Cardiac muscle cell (in vitro differentiated cells and primary cell): Measurements from ENCODE around the gene ALG12. TPM values are rescaled to one million over a fixed set of nuclear protein-coding genes. Genes with fewer than 3 reads are reported as not detected.

Source experiments
- DNase-seq, 2 donors: peaks; one replicate each; pipeline versions ENCODE4 v3.0.0 to v3.0.0-alpha.2; 2010 to 2017; ENCODE audit warnings: low read depth in 1 of 2, low spot score in 1 of 2
- H3K27ac ChIP-seq: fragments of 200-600 bp; sonication (generic); 2 replicates; pipeline ENCODE4 v1.5.1; 2016
- H3K27me3 ChIP-seq: fragments of 200-600 bp; sonication (generic); 2 replicates; pipeline ENCODE4 v1.6.0; 2016; ENCODE audit warnings: control low read depth
- H3K36me3 ChIP-seq: fragments of 200-600 bp; sonication (generic); 2 replicates; pipeline ENCODE4 v1.5.1; 2016; ENCODE audit warnings: control low read depth
- H3K4me1 ChIP-seq: fragments of 200-600 bp; sonication (generic); 2 replicates; pipeline ENCODE4 v1.8.1; 2017; ENCODE audit warnings: low read depth, mild to moderate bottlenecking, mixed run types
- H3K4me3 ChIP-seq: fragments of 200-600 bp; sonication (generic); 2 replicates; pipeline ENCODE4 v1.5.1; 2016; ENCODE audit warnings: mild to moderate bottlenecking
- H3K9me3 ChIP-seq: fragments of 200-600 bp; sonication (generic); 2 replicates; pipeline ENCODE4 v1.5.1; 2017; ENCODE audit warnings: low read depth, mild to moderate bottlenecking, control low read depth
- polyA plus RNA-seq: library from polyadenylated mRNA; unstranded; fragments of >200 nt; fragmentation: Nextera tagmentation; extraction: Ambion mirVana; gene quantifications from 2 replicates; pipeline ENCODE4 v1.2.1, GENCODE V29; 2016
- total RNA-seq: library from RNA; depleted of rRNA; stranded (reverse); fragments of >200 nt; gene quantifications from 2 replicates; pipeline ENCODE4 v1.2.3, GENCODE V29; 2016
- TF ChIP-seq, protein P1 (sequence below): IDR thresholded peaks from 2 replicates; pipeline ENCODE4 v1.5.1; 2012; ENCODE audit warnings: low read depth, mild to moderate bottlenecking, low read length

Gene ALG12
- total and polyA plus RNA-seq, 2 experiments from 2014 or later = 10.5 to 38.0 TPM

DNA sequence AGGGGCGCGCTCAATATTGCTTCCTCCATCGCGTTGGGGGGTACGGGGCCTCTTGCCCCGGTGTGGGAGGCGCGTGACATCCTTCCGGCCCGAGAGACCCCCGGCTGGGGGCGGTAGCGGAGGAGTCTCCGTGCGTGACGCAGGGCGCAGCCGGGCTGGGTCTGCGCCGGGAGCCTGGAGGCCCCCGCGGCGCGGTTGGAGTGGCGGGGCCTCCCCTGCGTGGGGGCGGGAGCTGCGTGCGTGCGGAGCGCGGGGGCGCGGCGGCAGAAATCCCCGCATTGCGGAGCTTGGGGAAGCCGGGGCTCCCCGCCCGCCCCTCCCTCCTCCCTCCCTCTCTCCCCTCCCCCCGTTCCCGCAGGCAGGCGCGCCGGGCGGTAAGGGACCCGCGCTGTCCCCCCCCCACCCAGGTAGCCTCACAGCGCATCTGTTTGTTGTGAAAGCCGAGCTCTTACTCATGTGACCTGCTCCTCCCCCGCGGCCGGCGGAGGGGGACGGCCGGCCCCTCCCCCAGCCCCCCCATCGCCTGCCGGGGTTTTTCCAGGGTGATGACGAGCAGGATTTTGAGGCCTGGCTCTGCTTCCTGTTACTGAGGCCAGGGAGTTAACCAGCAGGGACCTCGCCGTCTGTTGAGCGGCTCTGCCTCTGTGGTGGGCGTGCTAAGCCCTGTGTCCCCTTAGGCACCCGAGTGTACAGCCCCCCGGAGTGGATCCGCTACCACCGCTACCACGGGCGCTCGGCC is 43.9 kb upstream of the ALG12 start:
- peak; percentile 82 to 96 for DNase-seq
- Histone ChIP-seq H3K9me3 (no peaks in the 10 kb centered on the region), H3K4me1 (peaks cover 28% of the 10 kb centered on the region), H3K27me3 (no peaks in the 10 kb centered on the region), H3K36me3 (peaks cover 11% of the 10 kb centered on the region), H3K27ac (peak overlapping the region; percentile 99), H3K4me3 (peak overlapping the region; percentile 93)
- TF ChIP-seq, protein P1, sequence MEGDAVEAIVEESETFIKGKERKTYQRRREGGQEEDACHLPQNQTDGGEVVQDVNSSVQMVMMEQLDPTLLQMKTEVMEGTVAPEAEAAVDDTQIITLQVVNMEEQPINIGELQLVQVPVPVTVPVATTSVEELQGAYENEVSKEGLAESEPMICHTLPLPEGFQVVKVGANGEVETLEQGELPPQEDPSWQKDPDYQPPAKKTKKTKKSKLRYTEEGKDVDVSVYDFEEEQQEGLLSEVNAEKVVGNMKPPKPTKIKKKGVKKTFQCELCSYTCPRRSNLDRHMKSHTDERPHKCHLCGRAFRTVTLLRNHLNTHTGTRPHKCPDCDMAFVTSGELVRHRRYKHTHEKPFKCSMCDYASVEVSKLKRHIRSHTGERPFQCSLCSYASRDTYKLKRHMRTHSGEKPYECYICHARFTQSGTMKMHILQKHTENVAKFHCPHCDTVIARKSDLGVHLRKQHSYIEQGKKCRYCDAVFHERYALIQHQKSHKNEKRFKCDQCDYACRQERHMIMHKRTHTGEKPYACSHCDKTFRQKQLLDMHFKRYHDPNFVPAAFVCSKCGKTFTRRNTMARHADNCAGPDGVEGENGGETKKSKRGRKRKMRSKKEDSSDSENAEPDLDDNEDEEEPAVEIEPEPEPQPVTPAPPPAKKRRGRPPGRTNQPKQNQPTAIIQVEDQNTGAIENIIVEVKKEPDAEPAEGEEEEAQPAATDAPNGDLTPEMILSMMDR = no peak

DNA sequence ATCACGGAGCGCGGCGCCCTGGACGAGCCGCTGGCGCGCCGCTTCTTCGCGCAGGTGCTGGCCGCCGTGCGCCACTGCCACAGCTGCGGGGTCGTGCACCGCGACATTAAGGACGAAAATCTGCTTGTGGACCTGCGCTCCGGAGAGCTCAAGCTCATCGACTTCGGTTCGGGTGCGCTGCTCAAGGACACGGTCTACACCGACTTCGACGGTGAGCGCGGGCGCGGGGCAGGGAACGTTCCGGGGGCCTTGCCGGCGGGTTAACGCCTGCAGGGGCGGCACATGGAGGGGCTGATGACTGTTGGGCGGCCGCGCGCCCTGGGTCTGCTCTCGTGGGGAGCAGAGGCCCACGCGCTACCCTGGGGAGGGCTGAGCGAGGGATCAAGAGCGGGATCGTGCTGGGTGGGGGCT is 43.4 kb upstream of the ALG12 start:
- H3K4me1 ChIP-seq = peaks cover 22% of the 10 kb centered on the region
- no peaks in the 10 kb centered on the region for H3K27me3 ChIP-seq
- no peaks in the 10 kb centered on the region for H3K9me3 ChIP-seq
- H3K36me3 ChIP-seq = peaks cover 11% of the 10 kb centered on the region
- peak overlapping the region; percentile 93 for H3K4me3 ChIP-seq
- DNase-seq = peak in 1 of 2 donors; percentile 33
- H3K27ac ChIP-seq = peak overlapping the region; percentile 99
- TF ChIP-seq, protein P1 = no peak

DNA sequence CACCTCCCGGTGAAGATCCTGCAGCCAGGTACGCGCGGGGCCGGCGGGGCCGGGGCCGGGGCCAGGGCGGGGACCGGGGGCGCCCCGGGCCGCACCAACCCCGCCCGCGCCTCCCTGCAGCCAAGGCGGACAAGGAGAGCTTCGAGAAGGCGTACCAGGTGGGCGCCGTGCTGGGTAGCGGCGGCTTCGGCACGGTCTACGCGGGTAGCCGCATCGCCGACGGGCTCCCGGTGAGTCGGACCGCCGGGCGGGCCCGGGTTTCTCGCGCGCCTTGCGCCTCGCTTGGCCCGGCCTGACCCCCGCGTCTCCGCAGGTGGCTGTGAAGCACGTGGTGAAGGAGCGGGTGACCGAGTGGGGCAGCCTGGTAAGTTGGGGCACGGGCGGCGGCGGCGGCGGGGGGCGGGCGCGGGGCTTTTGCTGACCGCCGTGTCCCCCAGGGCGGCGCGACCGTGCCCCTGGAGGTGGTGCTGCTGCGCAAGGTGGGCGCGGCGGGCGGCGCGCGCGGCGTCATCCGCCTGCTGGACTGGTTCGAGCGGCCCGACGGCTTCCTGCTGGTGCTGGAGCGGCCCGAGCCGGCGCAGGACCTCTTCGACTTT is 42.9 kb upstream of the ALG12 start:
- Histone ChIP-seq H3K27ac (peak overlapping the region; percentile 99), H3K36me3 (peaks cover 11% of the 10 kb centered on the region), H3K4me1 (peaks cover 17% of the 10 kb centered on the region), H3K4me3 (peak overlapping the region; percentile 93), H3K27me3 (no peaks in the 10 kb centered on the region), H3K9me3 (no peaks in the 10 kb centered on the region)
- DNase-seq = peak; percentile 57 to 62
- TF ChIP-seq, protein P1 = no peak

DNA sequence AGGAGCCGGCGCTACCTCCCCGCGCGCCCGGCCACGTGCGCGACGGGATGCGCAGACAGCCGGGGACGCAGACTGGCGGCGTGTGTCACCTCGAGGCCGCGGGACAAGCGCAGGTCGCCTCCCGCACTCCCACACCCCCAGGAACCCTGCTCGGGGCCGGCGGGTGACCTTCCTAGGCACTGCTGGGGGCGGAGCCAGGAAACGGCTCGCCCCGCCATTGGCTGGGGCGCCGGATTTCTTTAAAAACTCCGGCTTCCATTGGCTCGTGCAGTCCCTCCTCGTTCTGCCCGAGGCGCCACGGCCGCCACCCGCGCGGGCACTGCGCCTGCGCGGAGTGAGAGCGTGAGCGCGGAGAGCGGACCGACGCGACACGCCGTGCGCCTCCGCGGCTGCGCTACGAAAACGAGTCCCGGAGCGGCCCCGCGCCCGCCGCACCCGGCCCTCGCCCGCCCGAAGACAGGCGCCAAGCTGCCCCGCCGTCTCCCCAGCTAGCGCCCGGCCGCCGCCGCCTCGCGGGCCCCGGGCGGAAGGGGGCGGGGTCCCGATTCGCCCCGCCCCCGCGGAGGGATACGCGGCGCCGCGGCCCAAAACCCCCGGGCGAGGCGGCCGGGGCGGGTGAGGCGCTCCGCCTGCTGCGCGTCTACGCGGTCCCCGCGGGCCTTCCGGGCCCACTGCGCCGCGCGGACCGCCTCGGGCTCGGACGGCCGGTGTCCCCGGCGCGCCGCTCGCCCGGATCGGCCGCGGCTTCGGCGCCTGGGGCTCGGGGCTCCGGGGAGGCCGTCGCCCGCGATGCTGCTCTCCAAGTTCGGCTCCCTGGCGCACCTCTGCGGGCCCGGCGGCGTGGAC is 42.1 kb upstream of the ALG12 start, which contains the start of gene PIM3:
Gene PIM3 (plus strand): TSS at position 614 of the 846 bp plus-strand sequence. CDS start 176 bp downstream, at position 790.
- Histone ChIP-seq H3K36me3 (peaks cover 11% of the 10 kb centered on the region), H3K27ac (peak within 1 kb of the TSS; percentile 99), H3K27me3 (no peaks in the 10 kb centered on the region), H3K9me3 (no peaks in the 10 kb centered on the region), H3K4me3 (peak within 1 kb of the TSS; percentile 93), H3K4me1 (peaks cover 10% of the 10 kb centered on the region)
- TF ChIP-seq, protein P1 = no peak
- peak; percentile 97 to 98 for DNase-seq

DNA sequence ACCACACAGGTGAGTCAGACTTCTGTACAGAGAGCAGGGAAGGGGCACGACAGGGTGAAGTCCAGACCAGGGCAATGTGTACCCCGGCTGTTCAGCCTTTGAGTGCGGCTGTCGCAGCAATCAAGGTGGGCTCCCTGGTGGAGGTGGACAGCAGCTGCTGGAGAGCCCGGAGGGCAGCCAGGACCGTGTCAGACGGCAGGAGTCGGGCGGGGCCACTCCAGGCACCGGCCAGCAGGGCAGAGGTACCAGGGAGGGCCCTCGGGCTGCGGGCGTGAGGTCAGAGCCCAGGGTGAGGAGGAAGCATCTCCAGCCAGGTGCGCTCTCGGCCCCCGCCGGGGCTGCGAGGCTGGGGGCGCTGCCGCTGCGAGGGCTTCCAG is 41.5 kb upstream of the ALG12 start:
- Histone ChIP-seq H3K4me1 (peaks cover 6% of the 10 kb centered on the region), H3K4me3 (peak overlapping the region; percentile 93), H3K27me3 (no peaks in the 10 kb centered on the region), H3K36me3 (peaks cover 11% of the 10 kb centered on the region), H3K27ac (peak overlapping the region; percentile 99), H3K9me3 (no peaks in the 10 kb centered on the region)
- TF ChIP-seq, protein P1 = no peak
- peak in 1 of 2 donors; percentile 30 for DNase-seq
